Suppressor macrophage treated with lipopolysaccharide for 4 hours (primary cell): ENCODE results near the gene CCT7.
"Not testable (repeated sequence)": the region's sequence is repeated elsewhere in the genome, so short reads cannot be mapped to it uniquely, and the experiment has no call there.

Experiments
- DNase-seq: peaks from one replicate; pipeline ENCODE4 v3.0.0-alpha.2; 2020

The CCT7 gene

GRCh38 chr2:73233932-73234832 lies at the start of gene CCT7:
CCT7 (plus strand) TSS chr2:73234308; CDS start chr2:73234379, 71 bp downstream.
- peak; percentile 93 for DNase-seq

DNA sequence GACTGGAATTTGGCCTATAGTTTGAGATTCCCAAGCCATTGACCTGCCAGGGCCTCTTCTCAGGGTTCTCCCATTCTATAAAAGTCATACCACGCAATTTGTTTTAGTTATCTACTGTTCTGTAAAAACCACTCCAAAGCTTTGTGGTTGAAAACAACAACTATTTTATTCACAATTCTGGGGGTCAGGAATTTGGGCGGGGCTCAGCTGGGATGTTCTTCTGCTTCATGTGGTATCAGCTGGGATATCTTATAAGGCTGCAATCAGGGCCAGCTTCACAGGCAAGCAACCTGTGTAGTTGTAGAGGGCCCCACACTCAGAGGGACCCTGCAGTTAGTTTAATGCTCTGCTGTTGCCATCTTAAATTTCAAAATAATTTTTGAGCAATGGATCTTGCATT lies 48.1 kb upstream of the CCT7 start:
- no peak for DNase-seq

GRCh38 chr2:73187549-73187948 lies 46.6 kb upstream of the CCT7 start:
- DNase-seq, result no peak

DNA sequence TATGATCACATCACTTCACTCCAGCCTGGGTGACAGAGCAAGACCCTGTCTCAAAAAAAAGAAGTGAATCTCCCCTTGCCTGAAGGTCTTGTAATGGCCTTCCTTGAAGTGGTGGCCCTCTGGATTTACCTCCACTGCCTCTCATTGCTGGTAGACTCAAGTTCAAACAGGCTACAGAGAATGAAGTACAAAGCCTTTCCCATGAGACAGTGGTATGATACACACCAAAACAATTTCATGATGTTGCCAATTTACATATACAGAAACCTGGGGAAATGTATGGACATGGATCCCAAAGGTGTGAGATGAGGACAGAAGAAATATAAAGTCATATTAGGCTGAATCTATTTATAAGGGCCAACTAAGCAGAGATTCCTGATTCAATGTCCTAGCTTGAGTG lies 36.5 kb upstream of the CCT7 start:
- DNase-seq, result no peak

DNA sequence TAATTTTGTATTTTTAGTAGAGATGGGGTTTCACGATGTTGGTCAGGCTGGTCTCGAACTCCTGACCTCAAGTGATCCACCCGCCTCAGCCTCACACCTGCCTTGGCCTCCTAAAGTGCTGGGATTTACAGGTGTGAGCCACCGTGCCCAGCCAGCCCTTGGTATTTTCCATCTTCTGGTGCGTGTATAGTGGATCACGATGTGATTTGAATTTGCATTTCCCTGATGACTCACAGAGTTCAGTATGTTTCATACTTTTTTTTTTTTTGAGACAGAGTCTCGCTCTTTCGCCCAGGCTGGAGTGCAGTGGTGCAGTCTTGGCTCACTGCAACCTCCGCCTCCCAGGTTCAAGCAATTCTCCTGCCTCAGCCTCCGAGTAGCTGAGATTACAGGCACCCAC lies 33.8 kb upstream of the CCT7 start:
- DNase-seq, result not testable (repeated sequence)

DNA sequence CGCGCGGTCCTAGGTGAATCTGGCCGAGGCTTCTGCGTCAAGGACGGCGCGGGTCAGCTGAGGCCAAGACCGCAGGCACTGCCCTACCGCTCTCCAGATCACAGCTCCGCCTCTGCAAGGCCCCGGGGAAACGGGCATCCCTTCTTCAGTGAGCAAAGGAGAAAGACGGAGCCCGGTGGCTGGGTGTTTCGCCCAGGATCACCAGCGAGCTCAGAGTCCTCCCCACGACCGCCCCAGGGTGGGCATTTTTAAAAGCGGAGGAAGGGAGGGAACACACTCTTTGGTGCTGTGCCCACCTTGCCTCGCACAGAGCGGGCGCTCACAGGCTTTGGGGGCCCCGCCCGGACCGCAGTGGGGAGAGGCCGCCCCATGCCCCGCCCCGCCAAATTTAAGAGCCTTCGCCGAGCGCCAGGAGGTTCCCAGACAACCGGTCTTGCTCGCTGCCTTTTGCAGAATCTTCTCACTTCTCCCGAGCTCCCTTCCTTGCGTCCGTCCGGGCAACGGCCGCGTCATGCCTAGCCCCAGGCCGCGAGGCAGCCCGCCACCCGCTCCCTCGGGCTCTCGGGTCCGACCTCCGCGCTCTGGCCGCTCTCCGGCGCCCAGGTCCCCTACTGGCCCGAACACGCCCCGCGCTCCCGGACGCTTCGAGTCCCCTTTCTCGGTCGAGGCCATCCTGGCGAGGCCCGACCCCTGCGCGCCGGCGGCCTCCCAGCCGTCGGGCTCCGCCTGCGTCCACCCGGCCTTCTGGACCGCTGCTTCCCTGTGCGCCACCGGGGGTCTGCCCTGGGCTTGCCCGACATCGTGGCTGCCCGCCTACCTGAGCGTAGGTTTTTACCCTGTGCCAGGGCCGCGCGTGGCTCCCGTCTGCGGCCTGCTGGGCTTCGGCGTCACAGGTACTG lies 31.7 kb upstream of the CCT7 start, which contains the start of gene NOTO:
NOTO (plus strand) TSS at position 419 of the 899 bp plus-strand sequence; CDS start at position 512, 93 bp downstream.
- DNase-seq, result no peak

- DNase-seq, result no peak
These were observed 30.9 kb upstream of the CCT7 start for GRCh38 chr2:73203055-73203681.

DNA sequence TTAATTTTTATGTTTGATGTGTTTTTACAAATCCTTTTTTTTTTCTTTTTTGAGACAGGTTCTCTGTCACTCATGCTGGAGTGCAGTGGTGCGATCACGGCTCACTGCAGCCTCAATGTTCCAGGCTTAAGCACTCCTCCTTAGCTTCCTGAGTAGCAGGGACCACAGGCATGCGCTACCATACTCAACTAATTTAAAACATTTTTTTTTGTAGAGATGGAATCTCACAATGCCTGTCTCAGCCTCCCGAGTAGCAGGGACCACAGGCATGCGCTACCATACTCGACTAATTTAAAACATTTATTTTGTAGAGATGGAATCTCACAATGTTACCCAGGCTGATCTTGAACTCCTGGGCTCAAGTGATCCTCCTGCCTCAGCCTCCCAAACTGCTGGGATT lies 28.5 kb upstream of the CCT7 start:
- no peak for DNase-seq

GRCh38 chr2:73208258-73208657 lies 25.9 kb upstream of the CCT7 start:
- no peak for DNase-seq

- DNase-seq, result no peak
These were observed 24.1 kb upstream of the CCT7 start for GRCh38 chr2:73210019-73210418.

GRCh38 chr2:73210696-73211095 lies 23.4 kb upstream of the CCT7 start:
- DNase-seq, result no peak

- no peak for DNase-seq
These were observed 22.0 kb upstream of the CCT7 start for GRCh38 chr2:73212098-73212447.

DNA sequence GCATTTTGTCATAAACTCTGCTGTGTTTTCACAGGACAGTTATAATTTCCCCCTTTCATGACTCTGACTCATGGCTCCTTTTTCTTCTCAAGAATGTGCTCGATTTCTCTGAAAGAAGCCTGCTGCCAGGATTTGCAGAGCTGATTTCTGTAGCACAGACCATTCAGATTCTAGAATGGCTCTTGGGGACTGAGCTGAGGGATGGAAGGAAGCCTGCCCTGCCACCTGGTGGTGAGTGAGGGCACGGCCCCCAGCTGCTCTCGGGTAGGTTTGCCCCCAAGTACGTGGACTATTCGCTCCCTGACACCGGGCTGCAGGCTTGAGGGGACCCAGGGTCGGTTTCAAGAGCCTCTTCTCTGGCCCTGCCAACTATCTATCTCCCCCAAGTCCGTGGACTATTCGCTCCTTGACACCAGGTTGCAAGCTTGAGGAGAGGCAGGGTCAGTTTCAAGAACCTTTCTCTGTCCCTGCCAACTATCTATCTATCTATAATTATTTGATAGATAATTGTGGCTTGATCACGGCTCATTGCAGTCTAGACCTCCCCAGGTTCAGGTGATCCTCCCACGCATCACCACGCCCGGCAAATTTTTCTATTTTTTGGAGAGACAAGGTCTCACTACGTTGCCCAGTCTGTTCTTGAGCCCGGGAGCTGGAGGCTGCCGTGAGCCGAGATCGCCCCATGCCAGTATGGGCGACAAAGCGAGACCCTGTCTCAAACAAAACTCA lies 21.5 kb upstream of the CCT7 start:
- peak; percentile 67 for DNase-seq

DNA sequence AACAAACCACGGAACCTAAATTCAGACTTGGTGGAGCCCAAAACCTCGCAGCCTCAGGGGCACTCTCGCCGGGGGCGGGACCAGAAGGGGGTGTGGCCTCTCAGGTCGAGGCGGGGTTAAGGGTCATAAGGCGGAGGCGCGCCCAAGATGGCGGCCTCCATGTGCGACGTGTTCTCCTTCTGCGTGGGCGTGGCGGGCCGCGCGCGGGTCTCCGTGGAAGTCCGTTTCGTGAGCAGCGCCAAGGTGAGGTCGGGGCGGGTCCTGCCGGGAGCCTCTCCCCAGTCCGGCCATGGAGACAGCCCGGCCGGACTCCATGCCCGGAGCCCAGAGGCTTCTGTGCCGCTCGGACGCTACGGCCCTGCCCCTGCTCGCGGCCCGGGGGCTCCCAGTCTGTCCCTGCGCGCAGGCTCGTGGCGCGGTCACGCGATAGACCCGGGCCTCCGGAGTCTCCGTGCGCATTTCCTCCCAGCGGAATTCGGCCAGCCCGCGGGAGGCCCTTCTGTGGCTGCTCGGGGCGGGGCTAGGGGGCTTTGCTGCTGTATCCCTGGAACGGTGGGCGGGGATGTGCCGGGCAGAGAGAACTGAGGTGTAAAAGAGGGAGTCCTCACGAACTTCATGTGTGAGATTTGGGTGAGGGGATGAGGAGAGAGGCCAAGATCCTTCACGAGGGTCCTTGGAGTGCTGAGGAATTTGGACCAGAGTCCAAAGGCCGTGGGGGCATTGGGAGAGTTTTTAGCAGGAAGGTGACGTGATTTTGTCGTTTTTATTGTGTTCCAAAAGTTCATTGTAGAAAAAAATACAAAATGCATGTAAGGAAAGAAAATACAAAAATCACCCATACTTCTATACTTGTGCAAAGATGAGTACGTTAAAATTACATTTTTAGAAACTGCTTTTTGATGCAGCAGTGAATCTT lies 19.7 kb upstream of the CCT7 start, which contains the start of gene SMYD5:
SMYD5 (plus strand) TSS at position 126 of the 916 bp plus-strand sequence; CDS start at position 148, 22 bp downstream.
- DNase-seq, result peak; percentile 91

DNA sequence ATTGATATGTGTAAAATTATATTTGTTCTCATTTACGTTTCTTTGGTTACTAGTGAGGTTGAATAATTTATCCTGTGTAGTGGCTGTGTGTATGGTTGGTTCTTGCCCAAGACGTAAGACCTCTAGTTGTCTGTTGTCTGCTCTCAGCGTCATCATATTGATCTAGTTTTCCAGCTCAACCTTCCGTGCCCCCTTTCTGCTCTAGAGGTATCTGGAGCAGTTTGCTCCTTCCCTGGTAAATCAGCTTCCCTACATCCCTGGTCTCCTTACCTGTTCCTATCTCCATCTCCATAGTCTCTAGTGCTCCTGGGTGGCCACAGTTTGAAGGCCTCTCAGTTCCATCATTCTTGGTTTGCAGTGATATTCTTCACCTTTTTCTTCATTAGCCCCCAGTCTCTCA lies 18.9 kb upstream of the CCT7 start:
- no peak for DNase-seq

DNA sequence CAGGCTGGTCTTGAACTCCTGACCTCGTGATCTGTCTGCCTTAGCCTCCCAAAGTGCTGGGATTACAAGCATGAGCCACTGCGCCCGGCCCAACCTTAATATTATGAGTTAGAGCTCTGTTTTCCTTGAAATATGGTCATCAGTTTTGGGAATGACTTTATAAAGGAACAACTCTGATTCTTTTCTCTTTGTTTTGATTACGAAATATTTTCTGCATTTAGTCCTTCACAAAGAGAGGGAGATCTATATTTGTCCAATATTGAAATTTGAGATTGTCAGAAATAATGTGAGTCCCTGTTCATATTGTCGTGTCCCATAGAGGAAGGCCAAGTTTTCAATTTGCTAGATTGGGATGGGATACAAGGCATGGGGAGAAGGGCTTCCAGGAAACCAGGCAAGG lies 16.9 kb upstream of the CCT7 start:
- no peak for DNase-seq

DNA sequence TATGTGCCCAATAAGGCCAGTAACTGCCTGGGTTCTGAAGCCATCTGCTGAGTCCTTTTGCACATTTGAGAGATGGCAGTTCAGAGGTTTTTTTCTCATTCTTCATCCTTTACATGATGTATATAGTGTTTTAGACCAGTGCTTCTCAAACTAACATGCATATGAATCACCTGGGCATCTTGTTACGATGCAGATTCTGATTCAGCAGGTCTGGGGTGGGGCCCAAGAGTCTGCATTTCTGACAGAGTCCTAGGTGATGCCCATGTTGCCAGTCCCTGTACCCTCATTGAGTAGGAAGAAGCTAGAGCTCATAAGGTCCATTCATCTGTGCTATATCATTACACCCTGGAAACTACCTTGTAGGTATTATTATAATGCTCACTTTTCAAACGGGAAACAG lies 16.3 kb upstream of the CCT7 start:
- no peak for DNase-seq

DNA sequence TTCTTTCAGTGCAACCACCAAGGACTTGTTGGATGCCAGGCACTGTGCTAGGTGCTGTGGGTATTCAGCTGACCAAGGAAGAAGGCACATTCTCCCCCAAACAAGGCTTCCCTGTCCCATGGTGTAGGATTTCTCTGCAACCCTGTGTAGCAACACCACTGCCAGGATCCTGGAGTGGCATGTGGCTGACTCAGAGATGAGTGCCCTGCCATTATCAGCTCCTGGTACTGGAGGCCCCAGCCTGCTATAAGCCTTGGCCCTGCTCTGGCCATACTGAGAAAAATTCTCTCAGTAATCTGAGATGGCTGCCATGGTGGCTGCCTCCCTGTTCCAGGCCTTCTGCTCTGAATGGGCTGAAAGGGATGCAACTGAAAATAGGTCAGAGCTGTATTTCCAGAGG lies 15.8 kb upstream of the CCT7 start:
- DNase-seq, result no peak

DNA sequence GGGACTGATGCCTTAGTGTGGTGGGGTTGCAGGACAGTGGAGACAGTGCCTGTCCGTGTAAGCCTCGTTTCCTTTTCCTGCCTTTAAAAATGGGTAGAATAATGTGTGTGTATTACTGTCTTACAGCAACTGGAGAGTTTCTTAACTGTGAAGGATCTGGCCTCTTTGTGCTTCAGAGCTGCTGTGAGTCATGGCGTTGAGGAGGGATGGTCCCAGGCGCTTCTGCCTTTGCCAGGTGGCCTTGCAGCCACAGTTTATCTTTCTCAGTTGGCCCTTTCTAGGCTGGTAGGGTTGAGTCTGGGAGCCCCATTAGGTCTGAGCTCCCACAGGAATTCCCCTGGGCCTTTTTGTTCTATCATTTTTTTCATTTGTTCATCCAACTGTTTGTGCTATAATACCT lies 10.3 kb upstream of the CCT7 start:
- no peak for DNase-seq

GRCh38 chr2:73225513-73226360 lies 8.4 kb upstream of the CCT7 start:
- no peak for DNase-seq
